GM15510 (cell line): ENCODE data around the gene ZNF841.

Experiments
- POLR2A ChIP-seq: IDR thresholded peaks from 3 replicates; pipeline ENCODE4 v1.6.1; 2011; ENCODE audit warnings: borderline replicate concordance; ENCODE audit not compliant: insufficient read length; ENCODE audit errors: extremely low read depth

Gene ZNF841

GRCh38 chr19:52095172-52096014, at the start of gene ZNF841:
Gene ZNF841, minus strand, starts transcription at chr19:52095765. Its CDS starts 10,964 bp downstream, at chr19:52084801.
- TF ChIP-seq POLR2A, result peak; percentile 78

- no peak for TF ChIP-seq POLR2A
Observed at GRCh38 chr19:52142001-52142595, 46.5 kb upstream of the ZNF841 start.

- no peak for TF ChIP-seq POLR2A
Observed at GRCh38 chr19:52141203-52141602, 45.6 kb upstream of the ZNF841 start.

- no peak for TF ChIP-seq POLR2A
Observed at GRCh38 chr19:52140032-52140710, 44.6 kb upstream of the ZNF841 start.

GRCh38 chr19:52139252-52140031, 43.9 kb upstream of the ZNF841 start, which contains the start of gene ZNF616:
Gene ZNF616, minus strand, starts transcription at chr19:52139938. Its CDS starts 9,426 bp downstream, at chr19:52130512.
- peak; percentile 59 for TF ChIP-seq POLR2A

- no peak for TF ChIP-seq POLR2A
Observed at GRCh38 chr19:52138983-52139251, 43.4 kb upstream of the ZNF841 start.

GRCh38 chr19:52138278-52138982, 42.9 kb upstream of the ZNF841 start:
- no peak for TF ChIP-seq POLR2A

GRCh38 chr19:52120286-52120685, 24.7 kb upstream of the ZNF841 start:
- TF ChIP-seq POLR2A, result no peak

GRCh38 chr19:52115526-52116053, 20.0 kb upstream of the ZNF841 start:
- TF ChIP-seq POLR2A, result no peak

- TF ChIP-seq POLR2A, result no peak
Observed at GRCh38 chr19:52114691-52115090, 19.1 kb upstream of the ZNF841 start.

- TF ChIP-seq POLR2A, result no peak
Observed at GRCh38 chr19:52112624-52113023, 17.1 kb upstream of the ZNF841 start.

GRCh38 chr19:52110780-52111179, 15.2 kb upstream of the ZNF841 start:
- TF ChIP-seq POLR2A, result no peak

- no peak for TF ChIP-seq POLR2A
Observed at GRCh38 chr19:52102782-52103181, 7.2 kb upstream of the ZNF841 start.
